Neural progenitor cell (in vitro differentiated cells): Measurements from ENCODE around the gene GLCE.

ENCODE experiments used
- EZH2 ChIP-seq: fragments of 200-600 bp; sonication (generic); IDR thresholded peaks from 2 replicates; pipeline ENCODE4 v1.6.1; 2017; ENCODE audit warnings: antibody characterized with exemption, mild to moderate bottlenecking, moderate library complexity
- EZH2phosphoT487 ChIP-seq: fragments of 200-600 bp; sonication (generic); IDR thresholded peaks from 2 replicates; pipeline ENCODE4 v1.6.1; 2017; ENCODE audit warnings: antibody characterized with exemption
- TF ChIP-seq, protein P1 (sequence below): fragments of 200-600 bp; sonication (generic); IDR thresholded peaks from 2 replicates; pipeline ENCODE4 v1.5.1; 2017; ENCODE audit warnings: antibody characterized with exemption, mild to moderate bottlenecking

- TF ChIP-seq, protein P1, sequence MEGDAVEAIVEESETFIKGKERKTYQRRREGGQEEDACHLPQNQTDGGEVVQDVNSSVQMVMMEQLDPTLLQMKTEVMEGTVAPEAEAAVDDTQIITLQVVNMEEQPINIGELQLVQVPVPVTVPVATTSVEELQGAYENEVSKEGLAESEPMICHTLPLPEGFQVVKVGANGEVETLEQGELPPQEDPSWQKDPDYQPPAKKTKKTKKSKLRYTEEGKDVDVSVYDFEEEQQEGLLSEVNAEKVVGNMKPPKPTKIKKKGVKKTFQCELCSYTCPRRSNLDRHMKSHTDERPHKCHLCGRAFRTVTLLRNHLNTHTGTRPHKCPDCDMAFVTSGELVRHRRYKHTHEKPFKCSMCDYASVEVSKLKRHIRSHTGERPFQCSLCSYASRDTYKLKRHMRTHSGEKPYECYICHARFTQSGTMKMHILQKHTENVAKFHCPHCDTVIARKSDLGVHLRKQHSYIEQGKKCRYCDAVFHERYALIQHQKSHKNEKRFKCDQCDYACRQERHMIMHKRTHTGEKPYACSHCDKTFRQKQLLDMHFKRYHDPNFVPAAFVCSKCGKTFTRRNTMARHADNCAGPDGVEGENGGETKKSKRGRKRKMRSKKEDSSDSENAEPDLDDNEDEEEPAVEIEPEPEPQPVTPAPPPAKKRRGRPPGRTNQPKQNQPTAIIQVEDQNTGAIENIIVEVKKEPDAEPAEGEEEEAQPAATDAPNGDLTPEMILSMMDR = no peak
- no peak for TF ChIP-seq EZH2
- TF ChIP-seq EZH2phosphoT487 = no peak
Observed at GRCh38 chr15:69279636-69280035, 119.2 kb downstream of the GLCE start.
